Endothelial cell of umbilical vein (primary cell): ENCODE results near the gene LPP.

ENCODE experiments used
- EZH2 ChIP-seq: IDR thresholded peaks from 2 replicates; pipeline ENCODE4 v1.6.1; 2012; ENCODE audit warnings: borderline replicate concordance, low read depth, mild to moderate bottlenecking, moderate library complexity, low read length, inconsistent platforms; ENCODE audit not compliant: severe bottlenecking
- POLR2AphosphoS5 ChIP-seq: IDR thresholded peaks from 2 replicates; pipeline ENCODE4 v1.6.1; 2012; ENCODE audit warnings: low read depth, mild to moderate bottlenecking, control low read depth, low read length, moderate library complexity; ENCODE audit not compliant: insufficient read depth
- TF ChIP-seq, protein P1 (sequence below), 2 donors: IDR thresholded peaks; 1 replicate in 1 of 2; 2 replicates in 1 of 2; pipeline ENCODE4 v1.5.1; 2011; ENCODE audit warnings: low read length in 2 of 2, mild to moderate bottlenecking in 2 of 2, moderate library complexity in 2 of 2, control low read depth in 1 of 2, inconsistent platforms in 1 of 2, low read depth in 1 of 2; ENCODE audit not compliant: insufficient read depth in 1 of 2; ENCODE audit errors: extremely low read depth in 1 of 2
- TF ChIP-seq, protein P2 (sequence below): IDR thresholded peaks from 2 replicates; pipeline ENCODE4 v1.6.1; 2011; ENCODE audit not compliant: insufficient read depth, insufficient read length

- TF ChIP-seq EZH2 (no peak), POLR2AphosphoS5 (no peak)
- TF ChIP-seq, protein P1, sequence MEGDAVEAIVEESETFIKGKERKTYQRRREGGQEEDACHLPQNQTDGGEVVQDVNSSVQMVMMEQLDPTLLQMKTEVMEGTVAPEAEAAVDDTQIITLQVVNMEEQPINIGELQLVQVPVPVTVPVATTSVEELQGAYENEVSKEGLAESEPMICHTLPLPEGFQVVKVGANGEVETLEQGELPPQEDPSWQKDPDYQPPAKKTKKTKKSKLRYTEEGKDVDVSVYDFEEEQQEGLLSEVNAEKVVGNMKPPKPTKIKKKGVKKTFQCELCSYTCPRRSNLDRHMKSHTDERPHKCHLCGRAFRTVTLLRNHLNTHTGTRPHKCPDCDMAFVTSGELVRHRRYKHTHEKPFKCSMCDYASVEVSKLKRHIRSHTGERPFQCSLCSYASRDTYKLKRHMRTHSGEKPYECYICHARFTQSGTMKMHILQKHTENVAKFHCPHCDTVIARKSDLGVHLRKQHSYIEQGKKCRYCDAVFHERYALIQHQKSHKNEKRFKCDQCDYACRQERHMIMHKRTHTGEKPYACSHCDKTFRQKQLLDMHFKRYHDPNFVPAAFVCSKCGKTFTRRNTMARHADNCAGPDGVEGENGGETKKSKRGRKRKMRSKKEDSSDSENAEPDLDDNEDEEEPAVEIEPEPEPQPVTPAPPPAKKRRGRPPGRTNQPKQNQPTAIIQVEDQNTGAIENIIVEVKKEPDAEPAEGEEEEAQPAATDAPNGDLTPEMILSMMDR (IDR thresholded peaks at IDR 0.05; ENCODE audit: extremely low read depth in 1 of 2, insufficient read depth in 1 of 2, low read depth in 1 of 2, low read length in 2 of 2) = no peak
- TF ChIP-seq, protein P2, sequence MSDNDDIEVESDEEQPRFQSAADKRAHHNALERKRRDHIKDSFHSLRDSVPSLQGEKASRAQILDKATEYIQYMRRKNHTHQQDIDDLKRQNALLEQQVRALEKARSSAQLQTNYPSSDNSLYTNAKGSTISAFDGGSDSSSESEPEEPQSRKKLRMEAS = no peak
Observed at GRCh38 chr3:188390343-188390718, 236.4 kb downstream of the LPP start.
